ENCODE measurements around the gene ANKRD40. TPM values are rescaled to one million over a fixed set of nuclear protein-coding genes. Genes with fewer than 3 reads are reported as not detected.
A peak's percentile ranks its signal among the peaks of the same experiment; 100 is the strongest.

ANKRD40 gene
- total and polyA plus RNA-seq, 2 donors (not counting 3 experiments of a cell fraction or from before 2014, with no cell fraction given), result 24.5 to 56.0 TPM

- no peaks in the 10 kb centered on the region for H3K27me3 ChIP-seq (ENCODE audit: control insufficient read depth in 2 of 2, insufficient read depth in 2 of 2, low read length in 2 of 2)
- FAIRE-seq (peak; percentile 76), DNase-seq (ENCODE audit: low read depth, low spot score) (peak; percentile 49)
- H3K36me3 ChIP-seq (ENCODE audit: control insufficient read depth in 2 of 2, extremely low read depth in 1 of 2, insufficient read depth in 2 of 2, low read length in 2 of 2), result no peaks in the 10 kb centered on the region
- TF ChIP-seq POLR2A (IDR thresholded peaks at IDR 0.05; ENCODE audit: low read depth, low read length) (peak; percentile 30), MAX (IDR thresholded peaks at IDR 0.05; ENCODE audit: insufficient read depth, insufficient read length) (no peak), FOS (IDR thresholded peaks at IDR 0.05; ENCODE audit: borderline replicate concordance, insufficient read depth, low read length) (peak; percentile 36), MYC (IDR thresholded peaks at IDR 0.05; ENCODE audit: low read depth, low read length) (no peak), GATA2 (IDR thresholded peaks at IDR 0.05; ENCODE audit: insufficient read depth, insufficient read length, low read depth, low read length) (no peak), CTCF (IDR thresholded peaks at IDR 0.05; ENCODE audit: extremely low read depth in 1 of 2, insufficient read depth in 1 of 2, low read depth in 1 of 2, low read length in 2 of 2) (no peak), EZH2 (IDR thresholded peaks at IDR 0.05; ENCODE audit: borderline replicate concordance, low read depth, low read length, severe bottlenecking) (no peak), JUN (IDR thresholded peaks at IDR 0.05; ENCODE audit: borderline replicate concordance, insufficient read depth, insufficient read length, low read depth) (no peak), POLR2AphosphoS5 (IDR thresholded peaks at IDR 0.05; ENCODE audit: insufficient read depth, low read depth, low read length) (peak; percentile 59)
- peaks cover 14% of the 10 kb centered on the region for H3K4me1 ChIP-seq (ENCODE audit: control insufficient read depth, extremely low read depth, insufficient read depth, low read length)
- ChIA-PET CTCF (interaction anchor here (0.6 to 5.2 kb wide), 5 partner anchors 10 to 42 kb away, joined by 3 to 21 read pairs (median 5); no protein-coding TSS in a partner anchor), POLR2A (no interaction called here)
- dilution Hi-C loops (cut with MboI; ENCODE audit: extremely low pct_ligation_motif_present, low sequenced_read_pairs) (no loop called here), intact Hi-C loops (cut with micrococcal nuclease) (loop anchor here (1.0 kb wide), 1 partner anchor 8 kb away; no protein-coding TSS in a partner anchor)
- no peaks in the 10 kb centered on the region for H3K79me2 ChIP-seq (ENCODE audit: control insufficient read depth, insufficient read depth, low read length)
- no peaks in the 10 kb centered on the region for H4K20me1 ChIP-seq (replicated peaks; ENCODE audit: control insufficient read depth, extremely low read depth, insufficient read depth, low read length)
- no TSS peak for BruUV-seq (replicated peaks)
- H3K9me1 ChIP-seq (replicated peaks; ENCODE audit: control insufficient read depth, extremely low read depth, insufficient read depth, low read length), result no peaks in the 10 kb centered on the region
- peak overlapping the region; percentile 7 for H3K9ac ChIP-seq (replicated peaks; ENCODE audit: extremely low read depth, insufficient read depth, low read length)
- peak overlapping the region; percentile 50 for H3K27ac ChIP-seq (ENCODE audit: insufficient read depth, low read depth, low read length)
- H3K4me2 ChIP-seq (ENCODE audit: insufficient read depth, low read length), result peak overlapping the region; percentile 18
- H3K9me3 ChIP-seq (replicated peaks; ENCODE audit: control insufficient read depth, insufficient read depth, low read length), result no peaks in the 10 kb centered on the region
- no peak overlapping the region for H3K4me3 ChIP-seq (replicated peaks in 1 of 3; ENCODE audit: insufficient read depth in 1 of 3, low read depth in 1 of 3, low read length in 3 of 3)
- H2AFZ ChIP-seq (ENCODE audit: low read depth, low read length), result peak overlapping the region; percentile 53
Measured at GRCh38 chr17:50668025-50668837, 39.5 kb downstream of the ANKRD40 start.
